ENCODE data around the gene CXCL16.

DNA sequence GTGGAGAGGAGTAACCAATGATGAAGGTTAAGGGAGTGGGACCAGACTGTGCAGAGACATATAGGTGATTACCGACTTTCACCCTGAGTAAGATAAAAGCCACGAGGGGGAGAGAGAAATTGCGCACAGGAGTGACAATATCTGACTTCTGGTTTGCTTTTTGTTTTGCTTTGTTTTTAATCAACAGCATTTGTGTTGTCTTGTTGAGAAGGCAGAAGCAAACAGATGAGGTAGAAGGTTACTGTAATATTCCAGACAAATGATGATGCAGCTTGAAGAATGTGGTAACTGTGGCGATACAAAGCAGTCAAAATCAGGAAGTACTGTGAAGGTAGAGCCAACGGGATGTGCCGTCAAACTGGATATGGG, 43.3 kb downstream of the CXCL16 start:
- TF ChIP-seq, protein P1, sequence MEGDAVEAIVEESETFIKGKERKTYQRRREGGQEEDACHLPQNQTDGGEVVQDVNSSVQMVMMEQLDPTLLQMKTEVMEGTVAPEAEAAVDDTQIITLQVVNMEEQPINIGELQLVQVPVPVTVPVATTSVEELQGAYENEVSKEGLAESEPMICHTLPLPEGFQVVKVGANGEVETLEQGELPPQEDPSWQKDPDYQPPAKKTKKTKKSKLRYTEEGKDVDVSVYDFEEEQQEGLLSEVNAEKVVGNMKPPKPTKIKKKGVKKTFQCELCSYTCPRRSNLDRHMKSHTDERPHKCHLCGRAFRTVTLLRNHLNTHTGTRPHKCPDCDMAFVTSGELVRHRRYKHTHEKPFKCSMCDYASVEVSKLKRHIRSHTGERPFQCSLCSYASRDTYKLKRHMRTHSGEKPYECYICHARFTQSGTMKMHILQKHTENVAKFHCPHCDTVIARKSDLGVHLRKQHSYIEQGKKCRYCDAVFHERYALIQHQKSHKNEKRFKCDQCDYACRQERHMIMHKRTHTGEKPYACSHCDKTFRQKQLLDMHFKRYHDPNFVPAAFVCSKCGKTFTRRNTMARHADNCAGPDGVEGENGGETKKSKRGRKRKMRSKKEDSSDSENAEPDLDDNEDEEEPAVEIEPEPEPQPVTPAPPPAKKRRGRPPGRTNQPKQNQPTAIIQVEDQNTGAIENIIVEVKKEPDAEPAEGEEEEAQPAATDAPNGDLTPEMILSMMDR (conservative IDR thresholded peaks at IDR 0.05; ENCODE audit: low read depth, low read length), result no peak
- no peak for TF ChIP-seq EZH2 (IDR thresholded peaks at IDR 0.05; ENCODE audit: borderline replicate concordance, low read depth, low read length, poor library complexity, severe bottlenecking)

Measured in A673 (cell line).